ENCODE results near the gene ACOT8.

The ACOT8 gene

DNA sequence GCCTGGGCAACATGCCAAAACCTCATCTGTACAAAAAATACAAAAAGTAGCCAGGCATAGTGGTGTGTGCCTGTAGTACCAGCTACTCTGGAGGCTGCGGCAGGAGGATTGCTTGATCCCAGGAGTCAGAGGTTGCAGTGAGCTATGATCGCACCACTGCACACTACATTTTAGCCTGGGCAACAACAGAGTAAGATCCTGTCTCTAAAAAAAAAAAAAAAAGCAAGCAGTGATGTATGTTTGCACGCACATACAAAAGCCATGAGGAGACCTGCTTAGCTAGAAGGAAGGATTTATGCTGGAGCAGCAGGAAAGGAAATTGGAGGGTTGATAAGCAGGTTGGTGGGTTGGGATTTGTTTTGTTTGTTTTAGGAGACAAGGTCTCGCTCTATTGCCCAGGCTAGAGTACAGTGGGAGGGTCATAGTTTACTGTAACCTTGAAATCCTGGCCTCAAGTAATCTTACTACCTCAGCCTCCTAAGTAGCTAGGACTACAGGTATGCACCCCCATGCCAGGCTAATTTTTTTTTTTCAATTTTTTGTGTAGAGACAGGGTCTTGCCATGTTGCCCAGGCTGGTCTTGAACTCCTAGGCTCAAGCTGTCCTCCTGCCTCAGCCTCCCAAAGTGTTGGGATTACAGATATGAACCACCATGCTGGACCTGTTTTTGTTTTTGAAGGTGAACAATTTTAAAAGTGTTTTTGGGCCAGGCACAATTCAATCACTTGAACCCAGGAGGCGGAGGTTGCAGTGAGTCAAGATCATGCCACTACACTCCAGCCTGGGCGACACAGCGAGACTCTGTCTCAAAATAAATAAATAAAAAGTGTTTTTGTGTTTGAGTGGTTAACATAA is 4.3 kb upstream of the ACOT8 start:
- H3K4me3 ChIP-seq (ENCODE audit: low read length) = no peak overlapping the region
- TF ChIP-seq, protein P1, sequence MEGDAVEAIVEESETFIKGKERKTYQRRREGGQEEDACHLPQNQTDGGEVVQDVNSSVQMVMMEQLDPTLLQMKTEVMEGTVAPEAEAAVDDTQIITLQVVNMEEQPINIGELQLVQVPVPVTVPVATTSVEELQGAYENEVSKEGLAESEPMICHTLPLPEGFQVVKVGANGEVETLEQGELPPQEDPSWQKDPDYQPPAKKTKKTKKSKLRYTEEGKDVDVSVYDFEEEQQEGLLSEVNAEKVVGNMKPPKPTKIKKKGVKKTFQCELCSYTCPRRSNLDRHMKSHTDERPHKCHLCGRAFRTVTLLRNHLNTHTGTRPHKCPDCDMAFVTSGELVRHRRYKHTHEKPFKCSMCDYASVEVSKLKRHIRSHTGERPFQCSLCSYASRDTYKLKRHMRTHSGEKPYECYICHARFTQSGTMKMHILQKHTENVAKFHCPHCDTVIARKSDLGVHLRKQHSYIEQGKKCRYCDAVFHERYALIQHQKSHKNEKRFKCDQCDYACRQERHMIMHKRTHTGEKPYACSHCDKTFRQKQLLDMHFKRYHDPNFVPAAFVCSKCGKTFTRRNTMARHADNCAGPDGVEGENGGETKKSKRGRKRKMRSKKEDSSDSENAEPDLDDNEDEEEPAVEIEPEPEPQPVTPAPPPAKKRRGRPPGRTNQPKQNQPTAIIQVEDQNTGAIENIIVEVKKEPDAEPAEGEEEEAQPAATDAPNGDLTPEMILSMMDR (conservative IDR thresholded peaks at IDR 0.05; ENCODE audit: low read depth, low read length) = no peak
- DNase-seq (ENCODE audit: low read depth) = no peak

- TF ChIP-seq, protein P1 (conservative IDR thresholded peaks at IDR 0.05; ENCODE audit: low read depth, low read length) = no peak
- no peak for DNase-seq (ENCODE audit: low read depth)
- H3K4me3 ChIP-seq (ENCODE audit: low read length) = no peak overlapping the region
These were observed 3.5 kb upstream of the ACOT8 start for GRCh38 chr20:45860560-45861220.

DNA sequence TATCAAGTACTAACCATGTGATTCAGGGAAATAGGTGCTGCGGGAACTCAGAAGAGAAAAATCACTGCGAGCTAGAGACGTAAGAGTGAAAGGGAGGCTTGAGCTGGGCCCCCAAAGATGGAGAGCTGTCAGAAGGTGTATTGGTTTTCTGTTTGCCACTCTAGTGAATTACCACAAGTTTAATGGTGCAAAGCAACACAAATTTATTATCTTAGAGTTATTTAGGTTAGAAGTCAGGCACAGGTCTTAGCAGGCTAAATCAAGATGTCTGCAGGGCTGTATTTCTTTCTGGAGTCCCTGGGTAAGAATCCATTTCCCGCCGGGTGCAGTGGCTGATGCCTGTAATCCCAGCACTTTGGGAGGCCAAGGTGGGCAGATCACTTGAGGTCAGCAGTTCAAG is 2.7 kb upstream of the ACOT8 start:
- no peak for DNase-seq (ENCODE audit: low read depth)
- no peak overlapping the region for H3K4me3 ChIP-seq (ENCODE audit: low read length)
- TF ChIP-seq, protein P1 (conservative IDR thresholded peaks at IDR 0.05; ENCODE audit: low read depth, low read length) = no peak

DNA sequence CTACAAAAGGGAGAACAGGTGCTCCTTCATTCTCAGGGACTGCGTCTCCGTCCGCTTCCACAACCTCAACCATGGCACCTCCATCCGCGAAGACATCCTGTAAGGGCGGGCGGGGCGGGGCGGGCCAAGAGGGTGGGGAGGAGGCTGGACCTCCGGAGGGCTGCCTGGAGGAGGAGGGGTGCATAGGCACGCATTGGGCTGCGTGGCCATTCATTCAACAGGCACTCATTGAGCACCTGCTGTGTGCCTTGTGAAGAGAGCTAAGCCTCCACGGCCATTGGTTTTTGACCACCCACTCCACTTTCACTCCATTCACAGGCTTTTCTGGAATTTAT is 657 bp upstream of the ACOT8 start:
- H3K4me3 ChIP-seq (ENCODE audit: low read length) = peak overlapping the region; percentile 88
- TF ChIP-seq, protein P1 (conservative IDR thresholded peaks at IDR 0.05; ENCODE audit: low read depth, low read length) = no peak
- DNase-seq (ENCODE audit: low read depth) = no peak

DNA sequence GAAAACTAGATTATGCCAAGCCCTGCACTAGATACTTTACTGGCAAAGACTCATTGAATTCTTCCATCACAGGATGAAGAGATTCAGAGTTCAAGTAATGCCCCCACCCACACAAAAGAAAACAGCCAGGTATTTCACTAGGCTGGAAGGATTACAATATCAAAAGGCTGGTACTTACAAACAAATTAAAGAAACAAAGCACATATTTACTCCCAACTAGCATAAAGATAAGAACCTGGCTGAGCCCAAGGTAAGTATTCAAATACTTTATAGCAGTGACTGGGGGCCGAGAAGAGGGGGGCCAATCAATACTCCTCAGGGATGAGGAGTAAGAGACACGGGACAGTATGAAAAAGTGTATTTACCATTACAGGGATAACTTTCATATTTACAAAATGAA is 3.7 kb downstream of the ACOT8 start:
- TF ChIP-seq, protein P1 (conservative IDR thresholded peaks at IDR 0.05; ENCODE audit: low read depth, low read length) = no peak
- no peak for DNase-seq (ENCODE audit: low read depth)
- H3K4me3 ChIP-seq (ENCODE audit: low read length) = no peak overlapping the region

DNA sequence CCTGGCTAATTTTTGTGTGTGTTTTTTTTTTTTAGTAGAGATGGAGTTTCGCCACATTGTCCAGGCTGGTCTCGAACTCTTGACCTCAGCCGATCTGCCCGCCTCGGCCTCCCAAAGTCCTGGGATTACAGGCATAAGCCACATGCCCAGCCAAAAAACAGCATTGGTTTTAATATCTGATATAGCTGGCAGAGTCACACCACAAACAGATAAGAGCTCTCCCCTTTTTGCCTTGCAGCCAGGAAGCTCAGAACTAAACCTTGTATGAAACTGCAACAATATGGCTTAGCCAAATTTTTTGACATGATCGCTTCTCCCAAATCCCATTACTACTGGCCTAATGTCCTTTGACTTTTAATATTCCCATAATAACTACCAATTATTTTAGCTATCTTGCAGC is 4.9 kb downstream of the ACOT8 start:
- TF ChIP-seq, protein P1 (conservative IDR thresholded peaks at IDR 0.05; ENCODE audit: low read depth, low read length) = no peak
- H3K4me3 ChIP-seq (ENCODE audit: low read length) = no peak overlapping the region
- no peak for DNase-seq (ENCODE audit: low read depth)

- no peak for DNase-seq (ENCODE audit: low read depth)
- TF ChIP-seq, protein P1 (conservative IDR thresholded peaks at IDR 0.05; ENCODE audit: low read depth, low read length) = no peak
- H3K4me3 ChIP-seq (ENCODE audit: low read length) = no peak overlapping the region
These were observed 5.7 kb downstream of the ACOT8 start for GRCh38 chr20:45851501-45851900.
